Hippocampal formation (tissue), 2 donors: Measurements from ENCODE around the gene CCDC116.

ENCODE experiments used
- DNase-seq, 2 donors: peaks; one replicate each; lab custom pipeline; 2025; lab: John Stamatoyannopoulos, UW

CCDC116 gene

GRCh38 chr22:21679383-21679782 is 46.8 kb downstream of the CCDC116 start:
- no peak for DNase-seq

- DNase-seq: no peak
Observed at GRCh38 chr22:21680830-21681565, 48.4 kb downstream of the CCDC116 start.

- DNase-seq: no peak
Observed at GRCh38 chr22:21681566-21682370, 49.2 kb downstream of the CCDC116 start.

- no peak for DNase-seq
Observed at GRCh38 chr22:21682385-21683175, 50.0 kb downstream of the CCDC116 start.

- DNase-seq: no peak
Observed at GRCh38 chr22:21683401-21683811, 50.8 kb downstream of the CCDC116 start.

GRCh38 chr22:21684492-21685163 is 52.1 kb downstream of the CCDC116 start:
- DNase-seq: no peak

GRCh38 chr22:21685164-21685513 is 52.6 kb downstream of the CCDC116 start:
- DNase-seq: no peak

- DNase-seq: no peak
Observed at GRCh38 chr22:21686193-21686608, 53.6 kb downstream of the CCDC116 start.
